HepG2 (cell line): ENCODE data around the gene TMEM53. TPM values are rescaled to one million over a fixed set of nuclear protein-coding genes. Genes with fewer than 3 reads are reported as not detected.

Experiments
- CEBPG ChIP-seq: IDR thresholded peaks from 2 replicates; pipeline ENCODE4 v1.6.1; 2016
- EHMT2 ChIP-seq: fragments of 200-600 bp; sonication (generic); IDR thresholded peaks from 2 replicates; pipeline ENCODE4 v1.7.0; 2017; ENCODE audit warnings: antibody characterized with exemption, low read depth, low read length, borderline replicate concordance
- FOSL1 ChIP-seq: sonication (generic); formaldehyde crosslinking; IDR thresholded peaks from 2 replicates; pipeline ENCODE4 v1.9.0; 2021; ENCODE audit warnings: missing genetic modification reagents, borderline replicate concordance
- IKZF4 ChIP-seq: sonication (generic); formaldehyde crosslinking; IDR thresholded peaks from 2 replicates; pipeline ENCODE4 v1.5.1; 2020; ENCODE audit warnings: borderline replicate concordance, mild to moderate bottlenecking, low read depth, missing genetic modification reagents; ENCODE audit errors: not compliant biosample characterization
- MAFF ChIP-seq: IDR thresholded peaks from 2 replicates; pipeline ENCODE4 v1.6.1; 2011; ENCODE audit warnings: low read depth, low read length, improper control_type of control experiment
- MEF2D ChIP-seq: sonication (generic); formaldehyde crosslinking; IDR thresholded peaks from 2 replicates; pipeline ENCODE4 v1.5.1; 2020; ENCODE audit warnings: mild to moderate bottlenecking, missing genetic modification reagents
- PHF8 ChIP-seq: sonication (generic); formaldehyde crosslinking; IDR thresholded peaks from 2 replicates; pipeline ENCODE4 v1.5.0; 2020; ENCODE audit warnings: missing genetic modification reagents
- RFXANK ChIP-seq: IDR thresholded peaks from 2 replicates; pipeline ENCODE4 v1.6.1; 2016
- SIX1 ChIP-seq: sonication (generic); formaldehyde crosslinking; IDR thresholded peaks from 2 replicates; pipeline ENCODE4 v1.4.0; 2020; ENCODE audit warnings: missing genetic modification reagents, borderline replicate concordance
- ZBTB8A ChIP-seq: sonication (generic); formaldehyde crosslinking; IDR thresholded peaks from 2 replicates; pipeline ENCODE4 v1.4.0; 2020; ENCODE audit warnings: mild to moderate bottlenecking, low read depth, missing genetic modification reagents, borderline replicate concordance
- ZNF180 ChIP-seq: sonication (generic); formaldehyde crosslinking; IDR thresholded peaks from 2 replicates; pipeline ENCODE4 v1.4.0; 2020; ENCODE audit warnings: low read depth, missing genetic modification reagents, borderline replicate concordance
- ZNF512B ChIP-seq: sonication (generic); formaldehyde crosslinking; IDR thresholded peaks from 2 replicates; pipeline ENCODE4 v1.5.1; 2020; ENCODE audit warnings: missing genetic modification reagents, mild to moderate bottlenecking, borderline replicate concordance
- ZNF629 ChIP-seq: sonication (generic); formaldehyde crosslinking; conservative IDR thresholded peaks from 2 replicates; pipeline ENCODE4 v1.5.0; 2020; ENCODE audit warnings: missing genetic modification reagents
- ZNF788 ChIP-seq: sonication (generic); formaldehyde crosslinking; IDR thresholded peaks from 2 replicates; pipeline ENCODE4 v1.5.0; 2020; ENCODE audit warnings: mild to moderate bottlenecking, missing genetic modification reagents, borderline replicate concordance
- polyA plus RNA-seq, 8 experiments: library from polyadenylated mRNA; depleted of rRNA in 3 of 8; stranded (reverse) in 7 of 8; unstranded in 1 of 8; fragments of >200 nt; fragmentation: Illumina TruSeq in 4 of 8; extraction: Trizol in 4 of 8; gene quantifications; 2 replicates each; pipeline versions ENCODE4 v1.2.1 to v1.2.3, GENCODE V29; 2011 to 2016; ENCODE audit warnings: low read depth in 4 of 8, missing spikeins in 1 of 8, mixed read lengths in 1 of 8; ENCODE audit not compliant: insufficient read depth in 1 of 8
- total RNA-seq, 5 experiments: library from RNA; depleted of rRNA; stranded (reverse); fragments of >200 nt; fragmentation: Illumina TruSeq; extraction: Trizol; gene quantifications; 2 replicates each; pipeline ENCODE4 v1.2.3, GENCODE V29; 2016; ENCODE audit warnings: low read depth in 1 of 5
- TF ChIP-seq, protein P1 (sequence below), 2 experiments: fragments of 450-650 bp in 1 of 2; sonication (generic) in 1 of 2; formaldehyde crosslinking; IDR thresholded peaks; 2 replicates each; pipeline versions ENCODE4 v1.5.0 to v1.8.0; 2020 to 2022; ENCODE audit warnings: mild to moderate bottlenecking in 1 of 2, missing genetic modification reagents in 1 of 2
- TF ChIP-seq, protein P2 (sequence below): sonication (generic); formaldehyde crosslinking; IDR thresholded peaks from 2 replicates; pipeline ENCODE4 v1.4.0; 2020; ENCODE audit warnings: missing genetic modification reagents
- TF ChIP-seq, protein P3 (sequence below): IDR thresholded peaks from 2 replicates; pipeline ENCODE4 v1.6.1; 2016; ENCODE audit warnings: missing compliant biosample characterization, missing genetic modification reagents, borderline replicate concordance

TMEM53 gene
- total and polyA plus RNA-seq, 2 of the 13 experiments (the other 11 are each of a cell fraction or from before 2014, with no cell fraction given): 12.6 to 20.2 TPM

GRCh38 chr1:44721485-44722361, 47.4 kb upstream of the TMEM53 start (continued):
- peak; percentile 52; the same call in 1 of the 2 replicates for TF ChIP-seq PHF8 (CRISPR knock-in tag)
- TF ChIP-seq ZBTB8A (CRISPR knock-in tag): no peak
- TF ChIP-seq SIX1 (CRISPR knock-in tag): peak; percentile 69; the same call in 1 of the 2 replicates
- TF ChIP-seq, protein P1, sequence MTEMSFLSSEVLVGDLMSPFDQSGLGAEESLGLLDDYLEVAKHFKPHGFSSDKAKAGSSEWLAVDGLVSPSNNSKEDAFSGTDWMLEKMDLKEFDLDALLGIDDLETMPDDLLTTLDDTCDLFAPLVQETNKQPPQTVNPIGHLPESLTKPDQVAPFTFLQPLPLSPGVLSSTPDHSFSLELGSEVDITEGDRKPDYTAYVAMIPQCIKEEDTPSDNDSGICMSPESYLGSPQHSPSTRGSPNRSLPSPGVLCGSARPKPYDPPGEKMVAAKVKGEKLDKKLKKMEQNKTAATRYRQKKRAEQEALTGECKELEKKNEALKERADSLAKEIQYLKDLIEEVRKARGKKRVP (CRISPR knock-in tag; IDR thresholded peaks at IDR 0.05): peak in 1 of 2 experiments; percentile 96; a peak in 3 of 4 replicates
- peak; percentile 64 for TF ChIP-seq ZNF629 (CRISPR knock-in tag)
- peak; percentile 89; the same call in 1 of the 2 replicates for TF ChIP-seq ZNF180 (CRISPR knock-in tag)
- TF ChIP-seq MEF2D: peak; percentile 64
- TF ChIP-seq, protein P2, sequence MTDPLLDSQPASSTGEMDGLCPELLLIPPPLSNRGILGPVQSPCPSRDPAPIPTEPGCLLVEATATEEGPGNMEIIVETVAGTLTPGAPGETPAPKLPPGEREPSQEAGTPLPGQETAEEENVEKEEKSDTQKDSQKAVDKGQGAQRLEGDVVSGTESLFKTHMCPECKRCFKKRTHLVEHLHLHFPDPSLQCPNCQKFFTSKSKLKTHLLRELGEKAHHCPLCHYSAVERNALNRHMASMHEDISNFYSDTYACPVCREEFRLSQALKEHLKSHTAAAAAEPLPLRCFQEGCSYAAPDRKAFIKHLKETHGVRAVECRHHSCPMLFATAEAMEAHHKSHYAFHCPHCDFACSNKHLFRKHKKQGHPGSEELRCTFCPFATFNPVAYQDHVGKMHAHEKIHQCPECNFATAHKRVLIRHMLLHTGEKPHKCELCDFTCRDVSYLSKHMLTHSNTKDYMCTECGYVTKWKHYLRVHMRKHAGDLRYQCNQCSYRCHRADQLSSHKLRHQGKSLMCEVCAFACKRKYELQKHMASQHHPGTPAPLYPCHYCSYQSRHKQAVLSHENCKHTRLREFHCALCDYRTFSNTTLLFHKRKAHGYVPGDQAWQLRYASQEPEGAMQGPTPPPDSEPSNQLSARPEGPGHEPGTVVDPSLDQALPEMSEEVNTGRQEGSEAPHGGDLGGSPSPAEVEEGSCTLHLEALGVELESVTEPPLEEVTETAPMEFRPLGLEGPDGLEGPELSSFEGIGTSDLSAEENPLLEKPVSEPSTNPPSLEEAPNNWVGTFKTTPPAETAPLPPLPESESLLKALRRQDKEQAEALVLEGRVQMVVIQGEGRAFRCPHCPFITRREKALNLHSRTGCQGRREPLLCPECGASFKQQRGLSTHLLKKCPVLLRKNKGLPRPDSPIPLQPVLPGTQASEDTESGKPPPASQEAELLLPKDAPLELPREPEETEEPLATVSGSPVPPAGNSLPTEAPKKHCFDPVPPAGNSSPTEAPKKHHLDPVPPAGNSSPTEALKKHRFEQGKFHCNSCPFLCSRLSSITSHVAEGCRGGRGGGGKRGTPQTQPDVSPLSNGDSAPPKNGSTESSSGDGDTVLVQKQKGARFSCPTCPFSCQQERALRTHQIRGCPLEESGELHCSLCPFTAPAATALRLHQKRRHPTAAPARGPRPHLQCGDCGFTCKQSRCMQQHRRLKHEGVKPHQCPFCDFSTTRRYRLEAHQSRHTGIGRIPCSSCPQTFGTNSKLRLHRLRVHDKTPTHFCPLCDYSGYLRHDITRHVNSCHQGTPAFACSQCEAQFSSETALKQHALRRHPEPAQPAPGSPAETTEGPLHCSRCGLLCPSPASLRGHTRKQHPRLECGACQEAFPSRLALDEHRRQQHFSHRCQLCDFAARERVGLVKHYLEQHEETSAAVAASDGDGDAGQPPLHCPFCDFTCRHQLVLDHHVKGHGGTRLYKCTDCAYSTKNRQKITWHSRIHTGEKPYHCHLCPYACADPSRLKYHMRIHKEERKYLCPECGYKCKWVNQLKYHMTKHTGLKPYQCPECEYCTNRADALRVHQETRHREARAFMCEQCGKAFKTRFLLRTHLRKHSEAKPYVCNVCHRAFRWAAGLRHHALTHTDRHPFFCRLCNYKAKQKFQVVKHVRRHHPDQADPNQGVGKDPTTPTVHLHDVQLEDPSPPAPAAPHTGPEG (CRISPR knock-in tag): 0 out of 2 replicates have a peak, but pooled peaks have one; percentile 39
- TF ChIP-seq EHMT2: no peak
- no peak for TF ChIP-seq IKZF4 (CRISPR knock-in tag)
- TF ChIP-seq ZNF512B (CRISPR knock-in tag): peak; percentile 59; the same call in 1 of the 2 replicates
- peak; percentile 67 for TF ChIP-seq CEBPG (CRISPR knock-in tag)
- TF ChIP-seq FOSL1 (CRISPR knock-in tag): peak; percentile 27; the same call in 1 of the 2 replicates
- TF ChIP-seq, protein P3, sequence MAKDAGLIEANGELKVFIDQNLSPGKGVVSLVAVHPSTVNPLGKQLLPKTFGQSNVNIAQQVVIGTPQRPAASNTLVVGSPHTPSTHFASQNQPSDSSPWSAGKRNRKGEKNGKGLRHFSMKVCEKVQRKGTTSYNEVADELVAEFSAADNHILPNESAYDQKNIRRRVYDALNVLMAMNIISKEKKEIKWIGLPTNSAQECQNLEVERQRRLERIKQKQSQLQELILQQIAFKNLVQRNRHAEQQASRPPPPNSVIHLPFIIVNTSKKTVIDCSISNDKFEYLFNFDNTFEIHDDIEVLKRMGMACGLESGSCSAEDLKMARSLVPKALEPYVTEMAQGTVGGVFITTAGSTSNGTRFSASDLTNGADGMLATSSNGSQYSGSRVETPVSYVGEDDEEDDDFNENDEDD (CRISPR knock-in tag): peak; percentile 34; the same call in 1 of the 2 replicates
- peak; percentile 75; the same call in 1 of the 2 replicates for TF ChIP-seq RFXANK (CRISPR knock-in tag)
- no peak for TF ChIP-seq MAFF
- peak; percentile 39; the same call in 1 of the 2 replicates for TF ChIP-seq ZNF788 (CRISPR knock-in tag)
